ENCODE data around the gene LRCH1.
A peak's percentile ranks its signal among the peaks of the same experiment; 100 is the strongest.

Gene LRCH1

GRCh38 chr13:46668931-46669525 lies 116.1 kb downstream of the LRCH1 start:
- no peak for DNase-seq

- DNase-seq: no peak
These were observed 119.5 kb downstream of the LRCH1 start for GRCh38 chr13:46672338-46673090.

- DNase-seq: no peak
These were observed 122.0 kb downstream of the LRCH1 start for GRCh38 chr13:46675016-46675415.

- DNase-seq: no peak
These were observed 123.4 kb downstream of the LRCH1 start for GRCh38 chr13:46676378-46676725.

GRCh38 chr13:46679369-46680120 lies 126.6 kb downstream of the LRCH1 start:
- peak; percentile 42 to 66 for DNase-seq

- DNase-seq: no peak
These were observed 129.0 kb downstream of the LRCH1 start for GRCh38 chr13:46682015-46682414.

- no peak for DNase-seq
These were observed 129.7 kb downstream of the LRCH1 start for GRCh38 chr13:46682707-46683106.

- no peak for DNase-seq
These were observed 130.8 kb downstream of the LRCH1 start for GRCh38 chr13:46683676-46684260.

GRCh38 chr13:46684287-46685001 lies 131.5 kb downstream of the LRCH1 start:
- no peak for DNase-seq

- no peak for DNase-seq
These were observed 132.2 kb downstream of the LRCH1 start for GRCh38 chr13:46685006-46685730.

- DNase-seq: no peak
These were observed 133.2 kb downstream of the LRCH1 start for GRCh38 chr13:46686171-46686570.

GRCh38 chr13:46687810-46688209 lies 134.8 kb downstream of the LRCH1 start:
- DNase-seq: peak in 1 of 2 donors; percentile 17

- no peak for DNase-seq
These were observed 135.3 kb downstream of the LRCH1 start for GRCh38 chr13:46688306-46688705.

GRCh38 chr13:46698014-46698413 lies 145.0 kb downstream of the LRCH1 start:
- no peak for DNase-seq

GRCh38 chr13:46698910-46699460 lies 146.0 kb downstream of the LRCH1 start:
- no peak for DNase-seq

- no peak for DNase-seq
These were observed 159.6 kb downstream of the LRCH1 start for GRCh38 chr13:46712524-46712923.

- DNase-seq: no peak
These were observed 162.4 kb downstream of the LRCH1 start for GRCh38 chr13:46715363-46715762.

- DNase-seq: no peak
These were observed 163.9 kb downstream of the LRCH1 start for GRCh38 chr13:46716821-46717220.

GRCh38 chr13:46717275-46717674 lies 164.3 kb downstream of the LRCH1 start:
- DNase-seq: no peak

- no peak for DNase-seq
These were observed 164.9 kb downstream of the LRCH1 start for GRCh38 chr13:46717856-46718255.

GRCh38 chr13:46720189-46720588 lies 167.2 kb downstream of the LRCH1 start:
- no peak for DNase-seq

GRCh38 chr13:46721054-46721453 lies 168.1 kb downstream of the LRCH1 start:
- DNase-seq: peak; percentile 37 to 50
